ENCODE measurements around the gene INSYN2B. TPM values are rescaled to one million over a fixed set of nuclear protein-coding genes. Genes with fewer than 3 reads are reported as not detected.

The INSYN2B gene
- total RNA-seq, 1 donor from 2014 or later, result 0.25 TPM

DNA sequence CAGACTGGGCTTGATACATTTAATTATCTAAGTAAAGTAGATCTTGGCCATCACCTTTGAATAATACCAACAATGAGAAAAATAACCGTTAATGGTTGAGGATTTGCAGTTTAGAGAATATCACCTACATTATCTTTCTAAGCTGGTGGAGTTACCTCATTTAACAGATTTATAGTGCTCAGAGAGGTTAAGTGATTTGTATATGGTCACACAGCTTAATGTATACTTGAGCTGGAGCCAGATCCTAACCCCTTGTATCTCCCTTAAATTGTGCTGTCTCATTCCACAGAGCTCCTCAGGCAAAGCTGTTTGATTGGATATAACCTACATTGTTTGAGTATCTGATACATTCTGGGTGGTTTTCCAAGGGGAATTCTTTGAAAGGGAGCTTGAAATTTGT is 57.8 kb downstream of the INSYN2B start:
- Histone ChIP-seq H3K9me3 (no peaks in the 10 kb centered on the region), H3K4me3 (no peak overlapping the region), H3K27me3 (no peaks in the 10 kb centered on the region), H3K36me3 (no peaks in the 10 kb centered on the region), H3K27ac (no peak overlapping the region), H3K4me1 (no peaks in the 10 kb centered on the region)
- intact Hi-C loops (cut with DNase I), result no loop called here
- TF ChIP-seq POLR2A (IDR thresholded peaks at IDR 0.05) (no peak), POLR2AphosphoS5 (IDR thresholded peaks at IDR 0.05; ENCODE audit: insufficient read depth in 1 of 2, low read depth in 1 of 2) (no peak)
- TF ChIP-seq, protein P1, sequence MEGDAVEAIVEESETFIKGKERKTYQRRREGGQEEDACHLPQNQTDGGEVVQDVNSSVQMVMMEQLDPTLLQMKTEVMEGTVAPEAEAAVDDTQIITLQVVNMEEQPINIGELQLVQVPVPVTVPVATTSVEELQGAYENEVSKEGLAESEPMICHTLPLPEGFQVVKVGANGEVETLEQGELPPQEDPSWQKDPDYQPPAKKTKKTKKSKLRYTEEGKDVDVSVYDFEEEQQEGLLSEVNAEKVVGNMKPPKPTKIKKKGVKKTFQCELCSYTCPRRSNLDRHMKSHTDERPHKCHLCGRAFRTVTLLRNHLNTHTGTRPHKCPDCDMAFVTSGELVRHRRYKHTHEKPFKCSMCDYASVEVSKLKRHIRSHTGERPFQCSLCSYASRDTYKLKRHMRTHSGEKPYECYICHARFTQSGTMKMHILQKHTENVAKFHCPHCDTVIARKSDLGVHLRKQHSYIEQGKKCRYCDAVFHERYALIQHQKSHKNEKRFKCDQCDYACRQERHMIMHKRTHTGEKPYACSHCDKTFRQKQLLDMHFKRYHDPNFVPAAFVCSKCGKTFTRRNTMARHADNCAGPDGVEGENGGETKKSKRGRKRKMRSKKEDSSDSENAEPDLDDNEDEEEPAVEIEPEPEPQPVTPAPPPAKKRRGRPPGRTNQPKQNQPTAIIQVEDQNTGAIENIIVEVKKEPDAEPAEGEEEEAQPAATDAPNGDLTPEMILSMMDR (IDR thresholded peaks at IDR 0.05), result no peak
- no peak for DNase-seq (ENCODE audit: extremely low spot score in 2 of 2)

DNA sequence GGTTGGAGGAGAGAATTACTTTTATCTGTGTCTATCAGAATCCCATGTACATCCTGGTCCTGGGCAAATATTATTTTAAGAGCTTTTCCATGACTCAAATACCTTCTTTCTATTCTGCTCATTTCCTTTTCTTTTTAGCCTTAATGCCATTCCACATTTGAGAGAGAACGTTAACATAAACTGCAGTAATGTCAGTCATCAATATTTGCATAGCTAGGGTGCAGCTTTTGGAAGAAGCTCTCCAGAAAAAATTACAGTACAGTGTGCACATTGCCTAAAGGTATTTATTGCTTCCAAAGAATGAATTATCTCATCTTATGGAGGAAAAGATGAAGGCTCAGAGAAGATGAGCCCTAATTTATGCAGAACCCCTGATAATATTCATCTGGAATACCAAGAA is 58.3 kb downstream of the INSYN2B start:
- Histone ChIP-seq H3K4me3 (no peak overlapping the region), H3K9me3 (no peaks in the 10 kb centered on the region), H3K27ac (no peak overlapping the region), H3K36me3 (no peaks in the 10 kb centered on the region), H3K27me3 (no peaks in the 10 kb centered on the region), H3K4me1 (no peaks in the 10 kb centered on the region)
- TF ChIP-seq, protein P1 (IDR thresholded peaks at IDR 0.05), result no peak
- TF ChIP-seq POLR2AphosphoS5 (IDR thresholded peaks at IDR 0.05; ENCODE audit: insufficient read depth in 1 of 2, low read depth in 1 of 2), result no peak
- TF ChIP-seq POLR2A (IDR thresholded peaks at IDR 0.05), result no peak
- intact Hi-C loops (cut with DNase I), result no loop called here
- no peak for DNase-seq (ENCODE audit: extremely low spot score in 2 of 2)

DNA sequence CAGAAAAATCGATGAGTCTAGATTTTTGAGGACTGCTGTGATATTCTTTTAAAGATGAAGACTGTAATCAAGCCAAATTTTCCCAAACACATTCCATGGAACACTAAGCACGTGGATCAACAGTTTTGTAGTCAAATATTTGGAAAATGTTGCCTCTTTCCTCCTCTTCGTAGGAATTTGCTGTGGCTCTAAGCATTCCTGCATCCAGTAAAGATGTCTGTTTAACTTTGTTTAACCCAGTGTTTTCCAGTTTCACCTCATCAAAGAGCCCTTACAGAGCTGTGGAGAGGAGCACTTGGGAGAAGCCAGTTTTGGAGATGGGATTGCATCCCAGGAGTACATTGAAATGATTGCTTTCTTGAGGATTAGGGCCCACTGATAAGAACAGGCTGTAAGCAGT is 58.9 kb downstream of the INSYN2B start:
- Histone ChIP-seq H3K4me3 (no peak overlapping the region), H3K9me3 (no peaks in the 10 kb centered on the region), H3K4me1 (no peaks in the 10 kb centered on the region), H3K27me3 (no peaks in the 10 kb centered on the region), H3K27ac (no peak overlapping the region), H3K36me3 (no peaks in the 10 kb centered on the region)
- intact Hi-C loops (cut with DNase I), result no loop called here
- no peak for DNase-seq (ENCODE audit: extremely low spot score in 2 of 2)
- no peak for TF ChIP-seq POLR2A (IDR thresholded peaks at IDR 0.05)
- TF ChIP-seq, protein P1 (IDR thresholded peaks at IDR 0.05), result no peak
- TF ChIP-seq POLR2AphosphoS5 (IDR thresholded peaks at IDR 0.05; ENCODE audit: insufficient read depth in 1 of 2, low read depth in 1 of 2), result no peak

DNA sequence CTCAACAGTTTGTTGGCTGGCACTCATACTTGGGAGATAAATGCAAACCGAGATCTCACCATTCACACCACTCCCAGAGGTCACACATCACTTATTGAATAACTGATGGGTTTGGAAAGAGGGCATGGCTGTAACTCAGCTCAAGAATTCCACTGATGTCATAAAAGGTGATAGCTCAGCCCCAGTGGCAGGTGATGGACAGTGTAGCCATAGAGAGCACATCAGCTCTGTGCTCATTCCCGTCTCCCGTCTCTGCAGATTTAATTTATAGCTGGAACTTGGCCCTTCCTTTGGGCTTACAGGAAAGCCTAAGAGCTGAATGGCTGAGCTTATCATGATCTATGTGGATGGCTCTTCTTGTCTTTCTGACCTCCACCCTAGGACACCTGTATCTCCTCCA is 59.8 kb downstream of the INSYN2B start:
- no peaks in the 10 kb centered on the region for H3K36me3 ChIP-seq
- H3K27ac ChIP-seq, result no peak overlapping the region
- intact Hi-C loops (cut with DNase I), result no loop called here
- no peak for TF ChIP-seq POLR2A (IDR thresholded peaks at IDR 0.05)
- TF ChIP-seq, protein P1 (IDR thresholded peaks at IDR 0.05), result no peak
- TF ChIP-seq POLR2AphosphoS5 (IDR thresholded peaks at IDR 0.05; ENCODE audit: insufficient read depth in 1 of 2, low read depth in 1 of 2), result no peak
- no peaks in the 10 kb centered on the region for H3K27me3 ChIP-seq
- no peak for DNase-seq (ENCODE audit: extremely low spot score in 2 of 2)
- H3K4me3 ChIP-seq, result no peak overlapping the region
- H3K4me1 ChIP-seq, result no peaks in the 10 kb centered on the region
- no peaks in the 10 kb centered on the region for H3K9me3 ChIP-seq

DNA sequence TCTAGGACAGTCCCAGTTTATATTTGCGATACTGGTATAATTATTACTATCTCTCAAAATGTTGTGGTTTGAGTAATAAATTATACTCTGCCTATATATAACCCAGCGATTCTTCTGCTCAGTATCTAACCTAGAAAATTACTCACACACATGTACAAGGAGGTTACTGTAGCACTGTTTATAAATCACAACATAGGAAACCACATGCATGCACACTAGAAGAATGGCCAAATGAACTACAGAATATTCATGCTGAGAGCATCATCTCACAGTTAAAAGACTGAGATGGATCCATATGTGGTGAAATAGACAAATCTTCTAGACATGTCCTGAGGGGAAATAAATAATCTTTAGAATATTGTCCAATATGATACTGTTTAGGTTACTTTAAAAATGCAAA is 62.1 kb downstream of the INSYN2B start:
- H3K36me3 ChIP-seq, result no peaks in the 10 kb centered on the region
- no peak for DNase-seq (ENCODE audit: extremely low spot score in 2 of 2)
- H3K9me3 ChIP-seq, result no peaks in the 10 kb centered on the region
- H3K4me3 ChIP-seq, result no peak overlapping the region
- no peak overlapping the region for H3K27ac ChIP-seq
- TF ChIP-seq, protein P1 (IDR thresholded peaks at IDR 0.05), result no peak
- TF ChIP-seq POLR2AphosphoS5 (IDR thresholded peaks at IDR 0.05; ENCODE audit: insufficient read depth in 1 of 2, low read depth in 1 of 2) (no peak), POLR2A (IDR thresholded peaks at IDR 0.05) (no peak)
- no peaks in the 10 kb centered on the region for H3K27me3 ChIP-seq
- intact Hi-C loops (cut with DNase I), result no loop called here
- H3K4me1 ChIP-seq, result no peaks in the 10 kb centered on the region
